RPMI7951 (cell line): ENCODE data around the gene EFNB1. TPM values are rescaled to one million over a fixed set of nuclear protein-coding genes. Genes with fewer than 3 reads are reported as not detected.

Experiments
- DNase-seq: peaks from one replicate; pipeline ENCODE4 v3.0.0-alpha.2; 2012; ENCODE audit warnings: low read depth
- total RNA-seq: library from RNA; depleted of rRNA; stranded (reverse); fragments of >200 nt; shearing (Covaris generic); gene quantifications from 2 replicates; pipeline ENCODE4 v1.2.3, GENCODE V29; 2014

The EFNB1 gene
- total RNA-seq, 1 experiment from 2014 or later, result 10.1 TPM

DNA sequence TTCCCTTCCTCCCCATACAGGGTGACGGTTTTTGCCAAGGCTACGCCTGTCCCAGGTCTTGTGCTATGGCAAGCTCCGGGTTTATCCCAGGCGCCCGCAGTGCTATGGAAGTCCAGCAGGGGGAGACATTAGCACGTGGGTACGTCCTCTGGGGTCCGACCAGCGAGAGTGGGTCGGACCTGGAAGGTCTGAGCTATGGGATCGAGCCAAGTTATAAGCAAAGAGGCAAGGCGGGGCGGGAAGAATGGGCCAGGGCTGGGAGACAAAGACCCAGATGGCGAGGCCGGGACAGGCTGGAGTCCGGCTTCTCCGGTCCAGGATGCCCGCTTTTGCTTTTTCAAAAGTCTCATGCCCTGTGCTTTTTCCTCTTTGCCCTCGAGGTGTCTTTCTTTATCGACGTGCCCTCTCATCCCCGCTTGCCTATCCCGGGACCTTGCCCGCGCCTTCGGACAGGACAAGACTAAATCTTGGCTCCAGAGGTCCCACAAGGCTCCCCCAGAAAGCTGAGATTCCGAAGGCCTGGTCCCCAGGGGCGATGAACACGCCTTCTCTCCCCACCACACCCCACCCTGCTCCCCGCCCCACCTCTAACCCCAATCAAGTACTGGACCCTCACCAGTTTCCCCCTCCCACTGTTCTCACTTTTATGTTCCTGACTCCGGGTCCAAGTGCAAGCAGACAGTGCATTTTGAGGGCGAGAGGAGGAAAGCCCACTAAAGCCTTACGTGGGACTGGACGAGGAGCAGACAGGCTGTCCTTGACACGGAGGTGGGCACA is 785 bp upstream of the EFNB1 start:
- DNase-seq, result peak; percentile 76

DNA sequence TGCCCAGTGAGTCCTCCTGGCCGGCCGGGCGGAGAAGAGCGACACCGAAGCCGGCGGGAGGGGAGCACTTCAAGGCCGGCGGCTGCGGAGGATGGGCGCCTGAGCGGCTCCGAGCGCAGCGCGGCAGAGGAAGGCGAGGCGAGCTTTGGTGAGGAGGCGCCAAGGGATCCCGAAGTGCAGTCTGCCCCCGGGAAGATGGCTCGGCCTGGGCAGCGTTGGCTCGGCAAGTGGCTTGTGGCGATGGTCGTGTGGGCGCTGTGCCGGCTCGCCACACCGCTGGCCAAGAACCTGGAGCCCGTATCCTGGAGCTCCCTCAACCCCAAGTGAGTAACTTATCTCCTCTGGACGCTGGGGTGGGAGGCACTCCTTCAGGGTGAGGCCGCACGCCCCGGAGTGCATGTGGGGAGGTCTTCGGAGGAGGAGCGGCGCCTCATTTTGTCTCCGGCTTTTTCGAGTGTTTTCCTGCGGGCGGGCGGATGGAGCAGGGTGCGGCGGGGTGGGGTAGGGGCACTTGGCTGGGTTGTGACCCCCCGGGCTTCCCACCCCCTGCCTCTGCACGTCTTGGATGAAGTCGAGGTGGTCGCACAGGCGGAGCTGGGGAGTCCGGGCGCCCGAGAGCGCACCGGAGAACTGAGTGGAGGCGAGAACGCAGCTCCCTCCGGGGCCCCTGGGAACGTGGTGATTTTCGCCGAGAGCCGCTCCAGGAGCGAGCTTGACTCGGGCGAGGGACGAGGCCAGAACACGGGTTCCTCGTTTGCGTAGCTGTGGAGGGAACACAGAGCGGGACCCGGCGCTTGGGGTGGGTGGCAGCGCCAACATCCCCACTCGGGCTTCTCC is 979 bp downstream of the EFNB1 start:
- DNase-seq, result peak; percentile 31

DNA sequence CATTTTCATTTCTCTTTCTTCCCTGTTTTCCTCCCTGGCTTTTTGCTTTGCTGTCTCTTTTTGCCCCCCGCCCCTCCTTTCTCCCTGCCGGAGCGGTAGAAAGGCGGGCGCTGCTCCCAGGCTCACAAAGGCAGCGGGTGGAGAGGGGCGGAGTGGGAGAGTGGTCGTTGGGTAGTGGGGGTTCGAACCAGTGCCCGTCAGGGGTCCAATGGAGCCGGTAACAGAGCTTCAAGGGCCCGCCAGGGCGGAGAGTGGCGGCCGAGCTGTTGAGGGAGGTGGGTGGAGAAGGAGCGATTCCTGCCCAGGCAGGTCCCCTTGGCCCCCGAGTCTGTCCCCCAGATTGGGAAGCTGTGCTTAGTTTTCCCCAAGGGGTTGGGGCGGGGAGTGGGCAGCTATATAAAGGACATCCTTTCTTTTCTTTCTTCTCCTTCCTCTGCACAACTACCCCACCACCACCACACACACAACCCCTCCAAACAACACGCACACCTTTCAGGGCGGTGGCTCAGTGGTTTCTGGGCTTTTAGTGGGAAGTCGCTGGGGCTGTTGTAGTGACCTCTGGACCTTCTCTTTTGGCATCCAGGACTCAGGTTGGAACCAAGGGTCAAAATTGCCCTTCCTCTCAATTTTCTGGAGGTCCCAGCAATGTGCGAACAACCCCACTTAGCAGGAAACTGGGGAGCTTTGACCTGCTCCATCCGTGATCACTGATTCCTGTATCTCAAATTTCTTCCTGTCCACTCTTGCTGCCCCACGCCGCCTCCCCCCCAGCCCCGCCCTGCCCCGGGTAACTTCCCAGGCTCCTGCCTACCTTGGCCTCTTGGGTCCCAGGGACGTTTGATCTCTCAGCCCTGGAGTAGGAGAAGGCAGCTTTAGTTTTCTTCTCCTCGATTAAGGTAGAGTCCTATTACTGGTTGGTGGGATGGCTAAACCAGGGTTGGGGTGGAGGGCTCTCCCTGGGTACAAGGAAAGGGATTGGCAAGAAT is 1.9 kb downstream of the EFNB1 start:
- DNase-seq, result no peak

DNA sequence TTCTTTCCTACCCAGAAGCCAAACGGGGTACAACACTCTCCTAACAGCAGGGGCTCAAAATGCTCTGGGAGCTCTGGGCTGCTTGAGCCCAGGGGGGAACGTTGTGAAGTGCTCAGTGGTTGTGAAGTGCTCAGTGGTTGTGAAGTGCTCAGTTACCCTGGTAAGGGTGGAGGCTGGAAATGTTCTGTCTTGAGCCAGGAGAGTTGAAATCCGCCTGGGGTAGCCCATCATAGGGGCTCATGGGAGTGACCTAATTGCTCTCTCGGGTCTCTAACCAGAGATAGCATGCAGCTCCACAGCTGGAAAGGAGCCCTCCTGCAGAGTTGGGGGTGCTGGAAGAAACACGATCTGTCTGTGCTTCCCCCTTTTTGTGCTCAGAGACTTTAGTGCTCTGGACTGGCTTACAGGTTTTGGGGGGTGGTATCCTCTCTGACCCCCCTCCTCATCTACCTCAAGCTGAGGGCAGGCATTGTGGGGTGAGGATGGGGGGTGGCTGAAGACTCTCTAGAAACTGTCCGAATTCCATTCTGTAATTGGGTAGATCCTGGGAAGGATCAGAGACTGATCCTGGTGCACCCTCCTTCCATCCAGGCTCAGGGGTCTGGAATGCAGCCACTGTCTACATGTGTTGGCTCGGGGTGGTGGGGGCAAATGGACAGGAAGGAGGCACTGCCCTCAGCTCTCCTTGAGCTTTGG is 2.7 kb downstream of the EFNB1 start:
- no peak for DNase-seq

DNA sequence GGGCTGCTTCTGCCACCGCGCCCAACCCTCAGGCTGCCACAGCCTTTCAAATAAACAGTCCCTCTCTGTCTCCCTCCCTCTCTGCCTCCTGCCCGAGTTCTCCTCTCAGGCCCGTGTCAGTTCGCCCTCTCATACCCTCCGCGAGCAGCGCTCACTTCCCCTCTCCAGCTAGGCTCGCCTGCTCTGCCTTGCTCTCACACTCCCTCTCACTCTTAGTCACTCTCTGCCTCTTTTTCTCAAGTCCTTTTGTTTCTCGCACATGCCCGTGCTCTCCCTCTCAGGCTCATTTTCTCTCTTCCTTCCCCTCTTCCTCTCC is 3.2 kb downstream of the EFNB1 start:
- DNase-seq, result peak; percentile 63

DNA sequence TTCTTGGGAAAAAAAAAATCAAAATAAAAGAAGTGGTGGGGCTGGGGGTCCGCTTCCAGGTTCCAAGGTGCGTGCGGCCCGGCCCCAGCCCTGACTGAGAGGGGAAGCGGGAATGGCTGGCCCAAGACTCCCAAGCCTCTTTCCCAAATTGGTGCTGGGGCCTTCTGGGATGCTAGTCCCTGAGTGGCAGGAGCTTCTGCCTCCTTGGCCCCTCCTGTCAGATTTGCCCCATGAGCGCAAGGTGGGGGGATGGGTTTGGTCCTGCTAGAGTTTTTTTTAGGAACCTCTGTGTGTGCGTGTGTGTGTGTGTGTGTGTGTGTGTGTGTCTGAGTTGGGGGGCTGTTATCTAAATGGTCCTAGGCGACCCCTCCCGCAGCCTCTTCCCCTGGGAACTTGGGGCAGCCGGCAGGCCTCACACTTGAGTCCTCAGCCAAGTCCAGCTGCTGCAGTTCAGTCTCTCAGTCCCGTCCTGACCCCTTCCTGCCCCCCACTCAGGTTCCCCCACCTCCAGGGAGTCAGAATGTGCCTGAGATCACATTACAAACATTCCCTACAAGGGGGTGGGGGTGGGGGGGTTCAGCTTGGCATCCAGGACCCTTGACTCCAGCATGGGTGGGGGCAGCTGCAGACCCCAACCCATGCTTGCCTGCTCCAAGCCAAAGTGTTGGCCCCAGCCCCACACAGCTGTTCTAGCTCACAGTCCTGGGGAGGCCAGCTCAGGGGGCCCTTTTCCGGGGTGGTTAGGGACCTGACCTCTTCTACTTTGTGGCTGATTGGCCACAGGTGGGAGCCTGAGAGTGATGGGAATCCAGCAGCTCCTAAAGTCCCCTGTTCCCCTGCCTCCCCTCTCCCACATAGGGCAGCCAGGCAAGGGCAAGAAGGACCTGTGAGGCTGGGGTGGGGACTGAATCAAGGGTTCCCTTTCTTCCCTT is 4.0 kb downstream of the EFNB1 start:
- no peak for DNase-seq

DNA sequence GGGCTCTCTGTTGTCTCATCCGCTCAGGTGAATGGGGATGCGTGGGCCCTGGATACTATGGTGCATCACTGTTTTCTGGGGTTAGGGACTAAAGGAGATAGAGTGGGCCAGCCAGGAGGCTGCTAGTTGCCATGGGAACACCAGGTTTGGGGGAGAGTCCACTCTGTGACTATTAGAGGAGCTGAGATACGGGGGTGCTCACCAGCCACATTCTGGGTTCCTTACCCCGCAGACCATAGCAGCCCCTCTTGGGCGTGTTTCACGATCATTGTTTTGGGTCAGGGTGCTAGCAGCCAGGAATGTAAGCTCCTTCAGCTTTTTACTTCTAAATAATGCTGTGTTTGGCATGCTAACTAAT is 4.6 kb downstream of the EFNB1 start:
- no peak for DNase-seq

DNA sequence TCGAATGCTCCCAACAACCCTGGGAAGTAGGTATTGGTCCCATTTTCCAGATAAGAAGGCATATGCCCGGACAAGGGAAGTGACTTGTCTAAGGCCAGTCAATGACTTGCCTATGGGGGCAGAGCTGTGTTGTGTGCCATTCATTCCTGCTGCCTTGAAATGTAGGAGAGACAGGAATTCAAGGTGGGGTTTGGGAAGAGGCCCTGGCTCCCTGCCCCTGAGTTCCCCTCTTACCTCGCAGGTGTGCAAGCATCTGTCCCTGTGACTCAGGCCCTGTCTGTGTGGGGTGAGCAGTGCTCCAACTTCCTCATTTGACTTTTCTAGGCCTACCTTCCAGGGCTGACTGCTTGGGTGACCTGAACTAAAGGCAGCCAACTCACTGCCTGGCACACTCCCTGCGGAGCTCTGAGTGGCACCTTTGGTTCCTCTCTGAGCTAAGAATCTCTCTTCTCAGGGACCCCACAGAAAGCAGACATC is 5.1 kb downstream of the EFNB1 start:
- DNase-seq, result no peak

DNA sequence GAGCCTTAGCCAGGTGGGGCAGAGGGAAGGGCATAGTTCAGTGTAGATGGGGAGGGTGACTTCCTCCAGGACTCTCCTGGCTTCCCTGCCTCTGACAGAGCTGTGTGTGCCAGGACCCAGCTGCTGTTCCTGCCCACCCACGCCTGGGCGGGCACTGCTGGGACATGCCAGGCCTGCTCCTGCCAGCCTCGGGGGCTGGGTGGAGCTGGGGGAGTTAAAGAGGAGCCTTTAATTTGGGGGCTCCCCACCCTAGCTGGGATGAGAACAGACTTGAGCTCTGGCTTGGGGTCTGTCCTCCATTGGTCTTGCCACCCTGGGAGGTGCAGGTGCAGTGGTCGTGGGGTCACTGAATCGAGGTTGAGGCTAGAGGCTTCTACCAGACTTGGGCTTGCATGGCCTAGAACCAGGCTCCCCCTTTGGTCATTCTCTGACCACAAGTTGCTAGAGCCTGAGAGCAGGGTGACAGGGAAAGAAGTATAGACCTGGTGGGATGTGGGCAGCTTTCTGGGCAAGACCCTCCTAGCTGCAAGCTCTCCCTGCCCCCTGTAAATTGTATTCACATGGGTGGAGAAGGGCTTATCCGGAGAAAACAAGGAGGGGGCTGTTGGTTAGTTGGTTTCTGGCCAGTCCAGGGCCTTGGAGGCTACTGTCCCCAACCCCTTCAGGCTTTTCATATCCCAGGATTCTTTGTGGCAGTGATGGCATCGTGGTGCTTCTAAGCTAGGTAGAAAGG is 5.7 kb downstream of the EFNB1 start:
- DNase-seq, result no peak

DNA sequence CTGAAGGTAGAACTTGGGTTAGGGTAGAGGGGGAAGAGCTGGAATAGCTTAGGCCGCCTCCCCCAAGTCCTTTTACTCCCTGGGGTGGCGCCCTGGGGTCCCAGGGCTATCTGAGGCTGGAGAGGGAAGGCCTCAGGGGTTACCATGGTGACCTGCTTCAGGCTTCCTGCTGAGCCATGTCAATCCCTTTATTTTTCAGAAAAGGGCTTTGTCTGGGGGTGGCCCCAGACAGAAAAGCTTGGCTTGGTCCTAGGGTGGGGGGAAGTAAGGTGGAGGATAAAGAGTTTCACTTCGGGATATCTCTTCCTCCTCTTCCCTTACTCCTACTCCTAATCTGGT is 6.3 kb downstream of the EFNB1 start:
- DNase-seq, result no peak

DNA sequence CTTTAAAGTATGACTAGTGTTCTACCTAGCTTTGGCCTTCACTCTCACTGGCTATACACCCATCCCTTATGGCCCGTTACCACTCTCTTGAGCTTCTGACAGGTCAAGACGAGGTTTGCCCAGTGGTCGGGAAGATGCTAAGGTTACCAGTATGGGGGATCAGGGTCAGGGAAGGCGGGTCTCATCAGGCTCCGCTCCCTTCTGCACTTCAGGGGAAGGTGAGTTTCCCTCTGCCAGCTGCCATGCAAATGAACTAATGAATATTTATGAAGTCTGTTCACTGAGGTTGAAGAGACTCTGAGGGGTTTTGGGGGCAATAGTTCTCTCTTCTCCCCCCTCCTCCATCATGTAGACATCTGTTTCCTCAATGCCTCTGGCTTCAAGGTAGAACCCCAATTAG is 6.6 kb downstream of the EFNB1 start:
- no peak for DNase-seq

DNA sequence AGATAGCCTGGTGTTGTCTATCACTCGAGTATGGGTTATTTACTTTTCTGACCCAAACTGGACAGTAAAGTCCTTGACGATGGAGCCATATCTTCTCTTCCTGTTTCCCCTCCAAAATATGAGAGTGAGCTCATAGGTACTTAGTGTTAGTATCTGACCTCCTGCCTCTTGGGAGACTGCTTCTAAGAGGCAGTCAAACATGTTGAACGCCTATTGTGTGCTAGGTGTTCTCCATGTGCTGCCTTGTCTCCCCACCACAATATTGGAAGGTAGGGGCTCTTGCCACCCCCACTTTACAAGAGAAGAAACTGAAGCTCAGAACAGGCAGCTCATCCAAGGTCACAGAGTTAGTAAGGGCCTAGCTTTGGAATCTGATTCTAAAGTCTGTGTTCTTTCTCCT is 8.3 kb downstream of the EFNB1 start:
- no peak for DNase-seq

DNA sequence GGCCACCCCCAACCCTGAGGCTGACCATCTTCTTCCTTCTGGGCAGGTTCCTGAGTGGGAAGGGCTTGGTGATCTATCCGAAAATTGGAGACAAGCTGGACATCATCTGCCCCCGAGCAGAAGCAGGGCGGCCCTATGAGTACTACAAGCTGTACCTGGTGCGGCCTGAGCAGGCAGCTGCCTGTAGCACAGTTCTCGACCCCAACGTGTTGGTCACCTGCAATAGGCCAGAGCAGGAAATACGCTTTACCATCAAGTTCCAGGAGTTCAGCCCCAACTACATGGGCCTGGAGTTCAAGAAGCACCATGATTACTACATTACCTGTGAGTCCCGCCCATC is 9.7 kb downstream of the EFNB1 start:
- no peak for DNase-seq

DNA sequence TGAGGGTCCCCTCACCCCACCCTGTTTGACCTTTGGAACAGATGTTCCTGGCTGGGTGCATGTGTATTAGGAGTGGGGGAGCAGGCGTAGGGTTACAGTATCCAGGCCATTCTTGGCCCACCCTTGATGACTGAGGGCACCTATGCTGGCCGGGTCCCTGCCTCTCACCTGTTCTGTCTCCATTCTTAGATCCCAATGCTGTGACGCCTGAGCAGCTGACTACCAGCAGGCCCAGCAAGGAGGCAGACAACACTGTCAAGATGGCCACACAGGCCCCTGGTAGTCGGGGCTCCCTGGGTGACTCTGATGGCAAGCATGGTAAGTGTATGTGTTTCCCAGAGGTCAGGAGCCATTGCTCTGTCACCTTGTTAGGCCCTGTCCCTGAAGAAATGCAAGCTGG is 10.9 kb downstream of the EFNB1 start:
- DNase-seq, result no peak

DNA sequence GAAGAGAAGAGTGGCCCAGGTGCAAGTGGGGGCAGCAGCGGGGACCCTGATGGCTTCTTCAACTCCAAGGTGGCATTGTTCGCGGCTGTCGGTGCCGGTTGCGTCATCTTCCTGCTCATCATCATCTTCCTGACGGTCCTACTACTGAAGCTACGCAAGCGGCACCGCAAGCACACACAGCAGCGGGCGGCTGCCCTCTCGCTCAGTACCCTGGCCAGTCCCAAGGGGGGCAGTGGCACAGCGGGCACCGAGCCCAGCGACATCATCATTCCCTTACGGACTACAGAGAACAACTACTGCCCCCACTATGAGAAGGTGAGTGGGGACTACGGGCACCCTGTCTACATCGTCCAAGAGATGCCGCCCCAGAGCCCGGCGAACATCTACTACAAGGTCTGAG is 11.4 kb downstream of the EFNB1 start:
- DNase-seq, result no peak

DNA sequence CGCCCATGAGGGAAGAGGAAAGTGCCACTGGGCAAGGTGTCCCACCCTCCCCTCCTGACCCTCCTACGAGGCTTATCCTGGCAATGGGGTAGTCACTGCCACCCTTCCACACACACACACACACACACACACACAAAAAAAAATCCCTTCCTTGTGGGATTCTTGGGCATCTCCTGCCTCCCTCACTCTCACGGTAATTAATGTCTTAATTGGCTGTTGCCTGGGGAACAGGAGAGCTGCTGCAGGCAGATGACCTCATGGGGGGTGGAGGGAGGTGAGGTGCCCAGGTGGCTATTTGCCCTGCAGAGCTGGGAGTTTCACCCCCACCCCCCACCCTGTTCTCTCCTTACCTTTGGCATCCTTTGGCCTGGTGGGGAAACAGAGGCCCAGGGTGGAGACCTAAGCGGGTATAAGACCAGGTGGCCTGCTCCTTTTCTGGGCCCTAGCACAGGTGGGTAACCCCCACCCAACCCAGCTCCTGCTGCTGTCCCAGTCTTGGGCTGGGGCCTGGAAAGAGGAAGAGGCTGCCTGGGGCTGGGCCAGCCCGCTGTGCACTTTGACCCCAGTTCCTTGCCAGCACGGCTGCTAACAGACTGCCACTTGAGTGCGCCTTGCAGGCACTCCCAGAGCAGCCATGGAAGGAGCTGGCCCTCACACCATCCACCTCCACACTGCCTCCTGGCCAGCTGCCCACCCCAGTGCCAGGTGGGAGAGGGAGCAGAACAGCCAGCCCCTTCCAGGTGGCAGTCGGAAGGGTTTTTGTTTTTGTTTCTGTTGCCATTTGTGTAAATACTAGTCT is 12.6 kb downstream of the EFNB1 start:
- no peak for DNase-seq

DNA sequence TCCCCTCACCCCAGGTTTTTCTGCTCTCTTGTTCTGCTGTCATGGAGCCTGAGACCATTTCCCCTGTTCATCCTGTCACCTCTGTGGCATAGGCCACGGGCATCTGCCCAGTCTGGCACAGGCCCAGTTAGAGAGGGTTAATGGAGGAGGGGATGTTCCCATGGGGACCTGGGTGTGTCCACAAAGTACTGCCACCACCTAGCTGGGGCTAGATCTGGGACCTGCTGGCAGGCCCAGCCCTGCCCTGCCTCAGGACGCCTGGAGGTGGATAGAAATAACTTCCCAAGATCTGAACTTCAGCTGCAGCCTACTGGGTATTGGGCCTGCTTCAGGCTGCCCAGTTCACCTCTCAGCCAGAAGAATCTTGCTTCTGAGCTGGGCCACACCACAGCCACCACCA is 13.5 kb downstream of the EFNB1 start:
- DNase-seq, result no peak

DNA sequence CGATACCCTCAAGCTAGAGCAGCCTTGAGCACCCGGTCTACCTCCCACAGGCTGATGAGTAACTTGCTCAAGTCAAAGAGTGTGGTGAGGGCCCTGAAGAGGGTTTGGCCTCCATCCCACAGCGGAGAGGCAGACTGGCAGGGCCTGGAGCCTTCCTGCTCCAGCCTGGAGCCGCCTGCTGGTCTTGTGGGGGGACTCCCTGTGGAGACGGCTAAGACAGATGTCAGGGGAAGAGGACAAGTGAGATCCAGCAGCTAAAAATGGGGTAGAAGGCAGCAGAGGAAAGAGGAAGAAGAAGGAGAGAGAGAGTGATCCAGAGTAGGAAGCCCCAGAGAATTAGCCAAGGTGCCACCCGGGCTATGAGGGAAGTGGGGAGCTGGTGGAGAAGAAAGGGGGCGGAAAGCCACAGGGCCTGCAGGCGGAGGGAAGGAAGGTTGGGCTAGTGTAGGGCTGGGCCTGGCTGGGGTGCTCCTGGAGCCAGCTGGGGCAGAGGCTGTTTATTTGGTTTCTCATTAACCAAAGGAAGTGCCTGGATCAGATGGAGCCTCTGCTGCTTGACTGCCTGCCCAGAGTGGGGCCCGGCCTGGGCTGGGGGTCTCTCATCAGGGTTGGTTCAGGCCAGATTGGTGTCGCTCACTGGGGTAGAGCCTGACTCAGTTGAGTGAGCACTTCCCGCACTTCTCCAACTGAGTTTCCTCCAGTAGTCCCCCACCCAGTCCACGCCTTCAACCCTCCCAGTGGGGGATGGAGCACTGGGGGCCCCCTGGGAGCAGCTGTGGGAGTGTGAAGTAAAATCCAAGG is 14.2 kb downstream of the EFNB1 start:
- peak; percentile 51 for DNase-seq
